Erythroblast (primary cell): ENCODE measurements around the gene RNU5D-1.

Source experiments
- GATA1 ChIP-seq: IDR thresholded peaks from 2 replicates; pipeline ENCODE4 v1.6.1; 2011; ENCODE audit warnings: low read depth, mild to moderate bottlenecking, control low read depth, low read length, moderate library complexity
- POLR2A ChIP-seq: IDR thresholded peaks from 2 replicates; pipeline ENCODE4 v1.6.1; 2011; ENCODE audit warnings: mild to moderate bottlenecking, low read length

- TF ChIP-seq POLR2A (no peak), GATA1 (no peak)
These were observed 9.2 kb upstream of the RNU5D-1 start for GRCh38 chr1:44740179-44740617.
